IPS-NIHi7 (cell line): ENCODE measurements around the gene RPS6KA4.

ENCODE experiments used
- DNase-seq: peaks from one replicate; pipeline ENCODE4 v3.0.0; 2012; ENCODE audit warnings: mixed read lengths; ENCODE audit errors: extremely low spot score

Gene RPS6KA4

DNA sequence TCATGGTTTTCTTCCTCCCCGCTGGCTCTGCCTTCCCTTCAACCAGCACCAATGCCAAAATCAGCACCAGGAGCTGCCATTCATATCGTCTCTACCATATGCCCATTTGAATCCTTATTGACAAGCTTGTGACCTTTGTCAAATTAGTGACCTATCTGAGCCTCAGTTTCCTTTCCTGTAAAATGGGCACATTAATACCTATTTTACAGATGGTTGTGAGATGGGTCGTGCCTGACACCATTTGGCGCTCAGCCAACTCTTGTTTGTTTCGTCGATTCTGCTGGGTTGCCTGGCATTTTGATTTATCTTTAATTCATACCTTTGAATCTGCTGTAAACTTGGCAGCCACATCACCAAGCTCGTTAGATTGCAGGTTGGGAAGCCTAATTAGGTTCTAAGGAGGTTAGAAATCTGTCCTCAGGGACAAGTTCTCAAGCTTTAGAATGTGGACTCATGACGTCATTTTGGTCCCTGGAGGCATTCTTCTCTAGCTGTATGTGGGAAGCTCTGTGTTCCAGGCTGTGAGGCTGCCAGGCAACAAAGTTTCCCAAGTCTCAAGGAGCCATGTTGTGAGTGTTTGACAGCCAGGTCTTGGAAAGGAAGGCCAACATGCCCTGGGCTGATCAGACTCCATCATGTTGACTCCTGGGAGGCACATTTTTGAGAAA is 61.0 kb downstream of the RPS6KA4 start:
- DNase-seq: no peak
